Cardiac fibroblast (primary cell): ENCODE measurements around the gene FAM161B.
A peak's percentile ranks its signal among the peaks of the same experiment; 100 is the strongest.
"Not testable (repeated sequence)": the region's sequence is repeated elsewhere in the genome, so short reads cannot be mapped to it uniquely, and the experiment has no call there.

Experiments
- DNase-seq, 2 donors: peaks; one replicate each; pipeline versions ENCODE4 v3.0.0 to v3.0.0-alpha.2; 2010; ENCODE audit warnings: low read depth in 2 of 2
- H3K4me3 ChIP-seq, 2 donors: replicated peaks in 1 of 2; 1 replicate in 1 of 2; 2 replicates in 1 of 2; pipeline ENCODE4 v1.5.1; 2011; ENCODE audit warnings: low read depth in 2 of 2, low read length in 2 of 2, mild to moderate bottlenecking in 2 of 2, moderate library complexity in 1 of 2
- TF ChIP-seq, protein P1 (sequence below): IDR thresholded peaks from one replicate; pipeline ENCODE4 v1.5.1; 2011; ENCODE audit warnings: low read depth, mild to moderate bottlenecking, low read length, inconsistent platforms

The FAM161B gene

DNA sequence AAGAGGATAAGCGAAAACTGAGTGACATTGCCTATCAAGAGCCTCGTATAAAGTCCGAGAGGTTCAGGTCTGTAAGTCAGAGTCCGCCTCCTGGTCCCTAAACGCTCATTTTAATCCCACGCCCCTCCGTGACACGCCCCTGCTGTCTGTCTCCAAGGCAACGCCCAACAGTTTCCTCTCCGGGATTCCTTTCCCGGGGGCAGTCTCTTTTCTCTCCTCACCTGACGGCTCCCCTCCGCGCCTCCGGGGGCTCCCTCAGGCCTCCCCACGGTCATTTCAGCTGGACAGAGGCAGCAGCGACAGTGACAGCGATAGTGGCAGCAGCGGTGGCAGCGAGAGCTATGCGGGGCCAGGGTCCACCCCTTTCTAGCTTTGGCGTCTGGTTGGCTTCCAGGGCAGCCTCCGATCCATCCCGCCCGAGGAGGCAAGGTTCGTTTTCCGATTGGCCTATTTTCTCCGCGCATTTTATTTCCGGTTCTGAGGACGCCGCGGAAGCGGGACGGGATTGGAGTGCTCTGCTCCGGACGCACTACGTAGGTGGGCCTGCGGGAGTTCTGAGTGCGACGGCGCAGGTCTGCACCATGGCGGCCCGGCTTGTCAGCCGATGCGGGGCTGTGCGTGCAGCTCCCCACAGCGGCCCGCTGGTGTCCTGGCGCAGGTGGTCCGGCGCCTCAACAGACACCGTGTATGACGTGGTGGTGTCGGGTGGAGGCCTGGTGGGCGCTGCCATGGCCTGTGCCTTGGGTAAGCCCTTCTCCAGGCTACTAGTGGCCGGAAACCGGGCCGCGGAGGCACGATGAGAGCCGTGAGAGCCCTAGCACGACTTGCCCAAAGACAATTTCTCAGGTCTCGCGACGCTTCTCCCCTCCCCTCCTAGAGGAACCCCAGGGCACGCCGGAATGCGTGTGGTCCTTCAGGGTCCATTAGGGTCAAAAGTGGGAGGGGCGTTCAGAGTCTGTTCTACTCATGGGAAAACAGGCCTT lies at the start of gene FAM161B, which contains the start of gene COQ6:
TSS of gene FAM161B (minus strand) at position 343 of the 983 bp plus-strand sequence. CDS start at position 275, 68 bp downstream.
TSS of gene COQ6 (plus strand) at position 551 of the 983 bp plus-strand sequence. CDS start at position 582, 31 bp downstream.
- TF ChIP-seq, protein P1, sequence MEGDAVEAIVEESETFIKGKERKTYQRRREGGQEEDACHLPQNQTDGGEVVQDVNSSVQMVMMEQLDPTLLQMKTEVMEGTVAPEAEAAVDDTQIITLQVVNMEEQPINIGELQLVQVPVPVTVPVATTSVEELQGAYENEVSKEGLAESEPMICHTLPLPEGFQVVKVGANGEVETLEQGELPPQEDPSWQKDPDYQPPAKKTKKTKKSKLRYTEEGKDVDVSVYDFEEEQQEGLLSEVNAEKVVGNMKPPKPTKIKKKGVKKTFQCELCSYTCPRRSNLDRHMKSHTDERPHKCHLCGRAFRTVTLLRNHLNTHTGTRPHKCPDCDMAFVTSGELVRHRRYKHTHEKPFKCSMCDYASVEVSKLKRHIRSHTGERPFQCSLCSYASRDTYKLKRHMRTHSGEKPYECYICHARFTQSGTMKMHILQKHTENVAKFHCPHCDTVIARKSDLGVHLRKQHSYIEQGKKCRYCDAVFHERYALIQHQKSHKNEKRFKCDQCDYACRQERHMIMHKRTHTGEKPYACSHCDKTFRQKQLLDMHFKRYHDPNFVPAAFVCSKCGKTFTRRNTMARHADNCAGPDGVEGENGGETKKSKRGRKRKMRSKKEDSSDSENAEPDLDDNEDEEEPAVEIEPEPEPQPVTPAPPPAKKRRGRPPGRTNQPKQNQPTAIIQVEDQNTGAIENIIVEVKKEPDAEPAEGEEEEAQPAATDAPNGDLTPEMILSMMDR = no peak
- DNase-seq = peak; percentile 97
- H3K4me3 ChIP-seq = peak within 1 kb of the TSS; percentile 93 to 95

DNA sequence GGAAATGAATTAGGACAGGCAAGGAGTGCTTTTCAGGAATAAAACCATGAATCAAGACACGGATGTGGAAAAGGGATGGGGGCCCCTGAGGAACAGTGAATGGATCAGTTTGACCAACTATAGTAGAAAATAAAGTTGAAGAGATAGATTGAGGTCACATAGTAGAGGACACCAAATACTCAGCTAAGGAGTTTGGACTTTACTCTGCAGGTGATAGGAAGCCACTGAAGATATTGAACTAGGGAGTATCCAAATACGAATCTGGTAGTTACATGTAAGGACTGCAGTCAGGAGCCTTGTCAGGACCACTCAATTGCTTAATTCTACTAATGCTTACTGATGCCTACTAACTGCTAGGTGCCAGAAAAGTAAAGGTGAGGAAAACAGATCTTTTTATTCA lies 48.8 kb upstream of the FAM161B start:
- TF ChIP-seq, protein P1 = no peak
- H3K4me3 ChIP-seq = no peak overlapping the region
- no peak for DNase-seq

- DNase-seq = no peak
- TF ChIP-seq, protein P1 = no peak
- H3K4me3 ChIP-seq = no peak overlapping the region
Measured at GRCh38 chr14:73997944-73998447, 48.1 kb upstream of the FAM161B start.

DNA sequence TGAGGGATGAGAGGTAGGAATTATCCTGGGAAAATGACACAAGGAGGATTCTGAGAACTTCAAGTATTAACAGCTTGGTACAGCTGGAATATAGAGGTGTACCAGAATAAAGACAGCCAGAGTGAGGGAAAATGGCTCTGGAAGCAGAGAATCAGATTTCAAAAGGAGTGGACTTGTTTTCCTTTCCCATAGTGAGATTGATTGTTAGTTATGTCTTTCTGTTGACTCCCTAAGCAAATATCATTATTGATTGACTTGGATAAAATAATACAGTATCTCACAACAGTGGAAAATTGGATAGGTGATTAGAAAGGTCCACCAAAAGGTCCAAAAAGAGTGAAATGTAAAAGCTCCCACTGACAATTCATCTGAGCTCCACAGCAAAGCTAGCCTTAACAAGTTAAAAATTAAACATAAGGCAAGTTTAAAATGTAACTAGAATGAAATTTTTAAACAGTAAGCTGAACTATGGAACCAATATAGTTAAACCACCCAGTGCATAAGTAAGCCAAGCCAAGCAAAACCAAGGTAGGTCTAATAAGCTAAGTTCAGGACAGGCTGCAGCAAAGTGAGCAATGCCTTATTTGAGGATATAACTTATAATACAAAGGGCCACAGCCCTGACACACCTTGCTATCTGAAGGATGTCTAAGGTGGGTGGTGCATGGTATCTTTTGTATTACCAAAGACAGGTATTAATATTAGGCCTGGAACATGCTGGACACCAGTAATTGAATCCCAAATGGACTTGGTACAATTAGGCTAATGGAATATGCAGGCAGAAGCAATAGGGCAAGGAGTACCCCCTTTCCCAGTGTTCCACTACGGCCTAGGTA lies 47.4 kb upstream of the FAM161B start:
- TF ChIP-seq, protein P1 = no peak
- no peak for DNase-seq
- H3K4me3 ChIP-seq = no peak overlapping the region

GRCh38 chr14:73996731-73997107 lies 46.8 kb upstream of the FAM161B start:
- no peak for DNase-seq
- TF ChIP-seq, protein P1 = no peak
- no peak overlapping the region for H3K4me3 ChIP-seq

DNA sequence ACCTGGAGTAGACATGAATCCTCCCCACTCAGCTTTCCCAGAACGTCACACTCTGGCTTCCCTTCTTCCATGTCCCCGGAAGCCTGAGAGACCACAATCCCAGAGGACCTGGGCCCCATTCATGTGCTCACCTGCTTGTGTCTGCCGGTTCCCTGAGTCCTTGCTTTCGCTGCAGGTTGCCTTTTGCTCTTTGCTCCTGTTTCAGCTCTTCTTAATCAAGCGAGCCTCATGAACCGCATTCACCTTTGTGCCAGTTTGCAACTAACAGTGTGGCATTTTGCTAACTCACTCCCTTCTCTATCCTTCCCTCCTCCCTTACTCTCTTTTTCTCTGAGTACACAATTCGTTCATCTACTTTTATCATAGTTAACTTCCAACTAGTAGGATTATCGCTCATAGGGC lies 46.1 kb upstream of the FAM161B start:
- DNase-seq = no peak
- TF ChIP-seq, protein P1 = no peak
- H3K4me3 ChIP-seq = no peak overlapping the region

DNA sequence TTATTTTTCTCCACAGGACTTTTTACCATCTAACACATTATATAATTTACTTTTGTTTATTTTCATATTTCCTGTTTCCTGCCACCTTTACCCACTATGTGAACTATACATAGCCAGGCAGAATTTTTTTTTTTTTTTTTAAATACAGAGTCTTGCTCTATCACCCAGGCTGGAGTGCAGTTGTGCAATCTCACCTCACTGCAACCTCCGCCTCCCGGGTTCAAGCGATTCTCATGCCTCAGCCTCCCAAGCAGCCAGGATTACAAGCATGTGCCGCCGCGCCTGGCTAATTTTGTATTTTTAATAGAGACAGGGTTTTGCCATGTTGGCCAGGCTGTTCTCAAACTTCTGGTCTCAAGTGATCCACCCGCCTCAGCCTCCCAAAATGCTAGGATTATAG lies 45.0 kb upstream of the FAM161B start:
- DNase-seq, H3K4me3 ChIP-seq: not testable (repeated sequence)
